Mesendoderm (in vitro differentiated cells): ENCODE measurements around the gene ZFP36.

Experiments used
- DNase-seq: peaks from one replicate; pipeline ENCODE4 v3.0.0; 2013
- H2AK5ac ChIP-seq: 2 replicates; pipeline ENCODE4 v1.6.1; 2013; ENCODE audit warnings: low read length, inconsistent platforms
- H2BK120ac ChIP-seq: 2 replicates; pipeline ENCODE4 v1.6.1; 2013; ENCODE audit warnings: low read depth, mild to moderate bottlenecking, low read length, moderate library complexity, mixed read lengths
- H2BK15ac ChIP-seq: replicated peaks from 2 replicates; pipeline ENCODE4 v1.6.1; 2013; ENCODE audit warnings: low read depth, mild to moderate bottlenecking, moderate library complexity
- H2BK5ac ChIP-seq: 2 replicates; pipeline ENCODE4 v1.6.1; 2013; ENCODE audit warnings: low read length, inconsistent platforms
- H3K18ac ChIP-seq: 2 replicates; pipeline ENCODE4 v1.6.1; 2013; ENCODE audit warnings: mild to moderate bottlenecking, low read length, mixed read lengths
- H3K23ac ChIP-seq: one replicate; pipeline ENCODE4 v1.6.1; 2013; ENCODE audit warnings: low read length
- H3K27ac ChIP-seq: 2 replicates; pipeline ENCODE4 v1.5.1; 2013; ENCODE audit warnings: low read depth, mild to moderate bottlenecking, inconsistent platforms, low read length, moderate library complexity
- H3K27me3 ChIP-seq: 2 replicates; pipeline ENCODE4 v1.6.1; 2013; ENCODE audit warnings: low read length, control low read depth, mild to moderate bottlenecking, inconsistent platforms; ENCODE audit not compliant: insufficient read depth, poor library complexity
- H3K36me3 ChIP-seq: 2 replicates; pipeline ENCODE4 v1.6.1; 2013; ENCODE audit warnings: low read length, inconsistent platforms; ENCODE audit not compliant: control insufficient read depth, insufficient read depth
- H3K4ac ChIP-seq: one replicate; pipeline ENCODE4 v1.6.1; 2013; ENCODE audit warnings: low read depth, mild to moderate bottlenecking, low read length, moderate library complexity
- H3K4me1 ChIP-seq: 2 replicates; pipeline ENCODE4 v1.6.1; 2013; ENCODE audit warnings: low read depth, low read length, inconsistent platforms; ENCODE audit not compliant: control insufficient read depth
- H3K4me2 ChIP-seq: 2 replicates; pipeline ENCODE4 v1.6.1; 2013; ENCODE audit warnings: low read length
- H3K4me3 ChIP-seq: 2 replicates; pipeline ENCODE4 v1.5.1; 2013; ENCODE audit warnings: mild to moderate bottlenecking, low read length
- H3K56ac ChIP-seq: one replicate; pipeline ENCODE4 v1.6.1; 2013; ENCODE audit warnings: low read length
- H3K79me1 ChIP-seq: 2 replicates; pipeline ENCODE4 v1.6.1; 2013; ENCODE audit warnings: low read length, inconsistent platforms
- H3K79me2 ChIP-seq: 2 replicates; pipeline ENCODE4 v1.6.1; 2013; ENCODE audit warnings: mild to moderate bottlenecking, low read length; ENCODE audit not compliant: control insufficient read depth, insufficient read depth
- H3K9ac ChIP-seq: 2 replicates; pipeline ENCODE4 v1.6.1; 2013; ENCODE audit warnings: low read length, inconsistent platforms
- H4K5ac ChIP-seq: one replicate; pipeline ENCODE4 v1.6.1; 2013; ENCODE audit warnings: low read length
- H4K8ac ChIP-seq: one replicate; pipeline ENCODE4 v1.6.1; 2013; ENCODE audit warnings: low read depth, mild to moderate bottlenecking, control low read depth, low read length, moderate library complexity
- WGBS: extraction: QIAGEN DNeasy Blood & Tissue Kit; methylation state at CpG from one replicate; pipeline ENCODE4 v1.1.7; 2013; ENCODE audit warnings: low lambda C conversion rate, missing lambda C conversion rate; ENCODE audit not compliant: insufficient coverage; ENCODE audit errors: extremely low coverage; 5-methylcytosine and 5-hydroxymethylcytosine counted together

The ZFP36 gene

GRCh38 chr19:39415111-39416046 is 8.7 kb downstream of the ZFP36 start:
- Histone ChIP-seq H4K8ac (no peak overlapping the region), H2BK5ac (no peak overlapping the region), H3K4ac (no peak overlapping the region), H3K27me3 (no peaks in the 10 kb centered on the region), H3K56ac (peak overlapping the region; percentile 65), H3K23ac (peak overlapping the region; percentile 17), H3K27ac (no peak overlapping the region), H3K4me3 (no peak overlapping the region), H3K18ac (no peak overlapping the region), H2AK5ac (no peak overlapping the region), H3K4me2 (peak overlapping the region; percentile 56), H3K36me3 (peaks cover 7% of the 10 kb centered on the region), H3K9ac (peak overlapping the region; percentile 98), H3K4me1 (peaks cover 12% of the 10 kb centered on the region), H2BK15ac (no peak overlapping the region), H4K5ac (no peak overlapping the region), H2BK120ac (no peak overlapping the region), H3K79me2 (peaks cover 31% of the 10 kb centered on the region), H3K79me1 (peaks cover 22% of the 10 kb centered on the region)
- peak; percentile 57 for DNase-seq
- no CpG with 5 or more reads among the region's 35 CpGs for WGBS

GRCh38 chr19:39416152-39417120 is 9.8 kb downstream of the ZFP36 start:
- no peak for DNase-seq
- H3K56ac ChIP-seq, result no peak overlapping the region
- no peak overlapping the region for H2AK5ac ChIP-seq
- H3K23ac ChIP-seq, result no peak overlapping the region
- H3K79me2 ChIP-seq, result peaks cover 31% of the 10 kb centered on the region
- H3K4ac ChIP-seq, result no peak overlapping the region
- H3K27me3 ChIP-seq, result no peaks in the 10 kb centered on the region
- no peak overlapping the region for H2BK15ac ChIP-seq
- H3K36me3 ChIP-seq, result peaks cover 11% of the 10 kb centered on the region
- peaks cover 22% of the 10 kb centered on the region for H3K79me1 ChIP-seq
- no peak overlapping the region for H4K8ac ChIP-seq
- H3K4me2 ChIP-seq, result no peak overlapping the region
- H3K27ac ChIP-seq, result no peak overlapping the region
- no peak overlapping the region for H3K18ac ChIP-seq
- no peak overlapping the region for H3K4me3 ChIP-seq
- no peak overlapping the region for H3K9ac ChIP-seq
- H2BK120ac ChIP-seq, result no peak overlapping the region
- no CpG with 5 or more reads among the region's 27 CpGs for WGBS
- peaks cover 3% of the 10 kb centered on the region for H3K4me1 ChIP-seq
- H2BK5ac ChIP-seq, result no peak overlapping the region
- H4K5ac ChIP-seq, result no peak overlapping the region

GRCh38 chr19:39417463-39418181 is 11.0 kb downstream of the ZFP36 start:
- no peak overlapping the region for H3K23ac ChIP-seq
- no peak overlapping the region for H2BK120ac ChIP-seq
- no peak overlapping the region for H3K56ac ChIP-seq
- no peak overlapping the region for H4K5ac ChIP-seq
- H3K4me2 ChIP-seq, result no peak overlapping the region
- H3K36me3 ChIP-seq, result peaks cover 15% of the 10 kb centered on the region
- no peaks in the 10 kb centered on the region for H3K27me3 ChIP-seq
- no peak overlapping the region for H3K9ac ChIP-seq
- no peak overlapping the region for H2BK15ac ChIP-seq
- no peak for DNase-seq
- peaks cover 22% of the 10 kb centered on the region for H3K79me1 ChIP-seq
- H2AK5ac ChIP-seq, result no peak overlapping the region
- no peak overlapping the region for H3K27ac ChIP-seq
- no peak overlapping the region for H3K4me3 ChIP-seq
- H3K4ac ChIP-seq, result no peak overlapping the region
- H3K18ac ChIP-seq, result no peak overlapping the region
- H3K4me1 ChIP-seq, result peaks cover 3% of the 10 kb centered on the region
- peaks cover 31% of the 10 kb centered on the region for H3K79me2 ChIP-seq
- no CpG with 5 or more reads among the region's 30 CpGs for WGBS
- no peak overlapping the region for H4K8ac ChIP-seq
- H2BK5ac ChIP-seq, result no peak overlapping the region

GRCh38 chr19:39419003-39419402 is 12.4 kb downstream of the ZFP36 start:
- no peak overlapping the region for H3K56ac ChIP-seq
- H4K5ac ChIP-seq, result no peak overlapping the region
- no peak overlapping the region for H3K4me3 ChIP-seq
- WGBS, result no CpG with 5 or more reads among the region's 9 CpGs
- H3K4ac ChIP-seq, result no peak overlapping the region
- no peak overlapping the region for H2BK120ac ChIP-seq
- H3K23ac ChIP-seq, result no peak overlapping the region
- H2BK15ac ChIP-seq, result no peak overlapping the region
- peaks cover 22% of the 10 kb centered on the region for H3K79me1 ChIP-seq
- H2BK5ac ChIP-seq, result no peak overlapping the region
- peaks cover 23% of the 10 kb centered on the region for H3K36me3 ChIP-seq
- H3K27ac ChIP-seq, result no peak overlapping the region
- H3K4me1 ChIP-seq, result peaks cover 3% of the 10 kb centered on the region
- no peak overlapping the region for H3K4me2 ChIP-seq
- H3K18ac ChIP-seq, result no peak overlapping the region
- H2AK5ac ChIP-seq, result no peak overlapping the region
- no peaks in the 10 kb centered on the region for H3K27me3 ChIP-seq
- peaks cover 22% of the 10 kb centered on the region for H3K79me2 ChIP-seq
- no peak overlapping the region for H4K8ac ChIP-seq
- H3K9ac ChIP-seq, result no peak overlapping the region
- no peak for DNase-seq

DNA sequence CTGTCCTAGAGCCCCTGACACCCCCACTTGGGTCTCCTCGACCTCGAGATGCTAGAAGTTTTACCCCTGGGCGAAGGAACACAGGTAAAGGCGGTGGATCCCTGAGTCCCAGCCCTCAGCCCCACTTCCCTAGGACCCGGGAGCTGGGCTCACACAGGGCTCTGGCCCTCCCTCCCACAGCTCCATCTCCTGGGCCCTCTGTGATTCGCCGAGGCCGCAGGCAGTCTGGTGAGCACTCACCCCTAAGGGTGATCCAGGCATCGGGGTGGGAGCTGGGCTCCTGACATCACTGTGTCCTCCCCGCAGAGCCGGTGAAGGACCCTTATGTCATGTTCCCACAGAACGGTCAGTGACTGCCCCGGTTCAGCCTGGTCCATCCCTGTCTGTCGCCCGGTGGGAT is 14.1 kb downstream of the ZFP36 start:
- Histone ChIP-seq H3K9ac (no peak overlapping the region), H4K8ac (no peak overlapping the region), H3K4me1 (no peaks in the 10 kb centered on the region), H2AK5ac (no peak overlapping the region), H3K79me2 (peaks cover 6% of the 10 kb centered on the region), H3K36me3 (peaks cover 36% of the 10 kb centered on the region), H2BK15ac (no peak overlapping the region), H3K79me1 (peaks cover 14% of the 10 kb centered on the region), H3K4ac (no peak overlapping the region), H3K18ac (no peak overlapping the region), H2BK120ac (no peak overlapping the region), H3K56ac (no peak overlapping the region), H3K4me3 (no peak overlapping the region), H3K27me3 (no peaks in the 10 kb centered on the region), H3K27ac (no peak overlapping the region), H4K5ac (no peak overlapping the region), H3K23ac (no peak overlapping the region), H2BK5ac (no peak overlapping the region), H3K4me2 (no peak overlapping the region)
- no peak for DNase-seq
- no CpG with 5 or more reads among the region's 15 CpGs for WGBS
